HCT116 (cell line): ENCODE measurements around the gene OR4P4. TPM values are rescaled to one million over a fixed set of nuclear protein-coding genes. Genes with fewer than 3 reads are reported as not detected.

Experiments used
- ATAC-seq: fragments of 200-7000 bp; cut with Tn5 transposase; 2 replicates; pipeline ENCODE4 v1.9.1; 2020; ENCODE audit warnings: mild to moderate bottlenecking, moderate library complexity
- BruUV-seq: library from RNA; stranded (reverse); fragments of 400-500 nt; replicated peaks from 2 replicates; lab custom pipeline; 2021; lab: Mats Ljungman, UMichigan
- CTCF ChIA-PET: fragments of 300-600 bp; sonication (Branson Sonifier 250); formaldehyde crosslinking; loops from one replicate; lab custom pipeline; 2021; ENCODE audit warnings: antibody characterized with exemption; lab: Charles Lee
- POLR2A ChIA-PET: fragments of 300-600, 350-600 bp; sonication (Branson Sonifier 250); formaldehyde crosslinking; loops from one replicate; lab custom pipeline; 2021; ENCODE audit warnings: antibody characterized with exemption; lab: Charles Lee
- RAD21 ChIA-PET, 2 experiments: fragments of 300-600 bp; sonication (Branson Sonifier 250); formaldehyde crosslinking; loops; one replicate each; lab custom pipeline; 2023; ENCODE audit warnings: low total read pairs in 2 of 2; ENCODE audit not compliant: uncharacterized antibody in 2 of 2, unreplicated experiment in 2 of 2, low non-redundant PET in 1 of 2; lab: Charles Lee
- DNase-seq: peaks from one replicate; pipeline ENCODE4 v3.0.0-alpha.2; 2010; ENCODE audit warnings: low read depth, low spot score
- H2AFZ ChIP-seq: fragments of 200-600 bp; shearing (Covaris generic), sonication (generic); 2 replicates; pipeline ENCODE4 v1.6.1; 2017; ENCODE audit warnings: low read depth, mixed run types, mixed read lengths, antibody characterized with exemption, low read length; ENCODE audit not compliant: poor library complexity, severe bottlenecking
- H3K27ac ChIP-seq: 2 replicates; pipeline ENCODE4 v1.5.1; 2012; ENCODE audit warnings: low read depth, low read length
- H3K27me3 ChIP-seq: fragments of 200-600 bp; sonication (generic); 2 replicates; pipeline ENCODE4 v1.6.1; 2016; ENCODE audit warnings: mixed run types, low read length, mixed read lengths; ENCODE audit not compliant: insufficient read depth
- H3K36me3 ChIP-seq, 2 experiments: fragments of 200-500 bp in 1 of 2; fragments of 200-600 bp in 1 of 2; sonication (Bioruptor generic) in 1 of 2; sonication (generic) in 1 of 2; 2 replicates each; pipeline versions ENCODE4 v1.5.1 to v1.6.1; 2014 to 2016; ENCODE audit warnings: low read length in 2 of 2, inconsistent platforms in 1 of 2, mixed read lengths in 1 of 2, mixed run types in 1 of 2; ENCODE audit not compliant: insufficient read depth in 2 of 2, control insufficient read depth in 1 of 2
- H3K4me1 ChIP-seq, 2 experiments: fragments of 200-600 bp in 1 of 2; sonication (generic) in 1 of 2; 2 replicates each; pipeline versions ENCODE4 v1.5.1 to v1.6.1; 2012 to 2017; ENCODE audit warnings: low read length in 2 of 2, inconsistent platforms in 1 of 2, mild to moderate bottlenecking in 1 of 2, mixed read lengths in 1 of 2, mixed run types in 1 of 2, moderate library complexity in 1 of 2; ENCODE audit not compliant: insufficient read depth in 2 of 2, control insufficient read depth in 1 of 2
- H3K4me2 ChIP-seq: fragments of 200-600 bp; sonication (generic); 2 replicates; pipeline ENCODE4 v1.6.1; 2017; ENCODE audit warnings: mixed run types, low read length, mixed read lengths
- H3K4me3 ChIP-seq, 2 experiments: fragments of 200-600 bp in 1 of 2; sonication (generic) in 1 of 2; replicated peaks in 1 of 2; 2 replicates each; pipeline ENCODE4 v1.5.1; 2011 to 2016; ENCODE audit warnings: low read length in 2 of 2, control low read depth in 1 of 2, low read depth in 1 of 2, mild to moderate bottlenecking in 1 of 2, mixed read lengths in 1 of 2, mixed run types in 1 of 2
- H3K79me2 ChIP-seq: fragments of 200-600 bp; sonication (generic); 2 replicates; pipeline ENCODE4 v1.6.1; 2017; ENCODE audit warnings: mild to moderate bottlenecking, mixed run types, low read length, moderate library complexity, mixed read lengths; ENCODE audit not compliant: insufficient read depth
- H3K9ac ChIP-seq: fragments of 200-600 bp; sonication (generic); 2 replicates; pipeline ENCODE4 v1.6.1; 2016; ENCODE audit warnings: low read length, mixed read lengths
- H3K9me2 ChIP-seq: fragments of 200-600 bp; sonication (generic), shearing (Covaris generic); 2 replicates; pipeline ENCODE4 v1.6.1; 2017; ENCODE audit warnings: mixed run types, mild to moderate bottlenecking, moderate library complexity; ENCODE audit not compliant: insufficient read depth
- H3K9me3 ChIP-seq, 2 experiments: fragments of 200-500 bp in 1 of 2; fragments of 200-600 bp in 1 of 2; sonication (Bioruptor generic) in 1 of 2; sonication (generic) in 1 of 2; 2 replicates each; pipeline ENCODE4 v1.6.1; 2014 to 2017; ENCODE audit warnings: low read length in 2 of 2, mixed read lengths in 2 of 2, inconsistent platforms in 1 of 2, low read depth in 1 of 2, mild to moderate bottlenecking in 1 of 2, mixed run types in 1 of 2, moderate library complexity in 1 of 2; ENCODE audit not compliant: control insufficient read depth in 1 of 2, insufficient read depth in 1 of 2
- H4K20me1 ChIP-seq: fragments of 200-600 bp; sonication (generic), shearing (Covaris generic); 2 replicates; pipeline ENCODE4 v1.6.1; 2017; ENCODE audit warnings: mixed run types, mild to moderate bottlenecking, moderate library complexity; ENCODE audit not compliant: insufficient read depth
- CBX3 ChIP-seq: IDR thresholded peaks from 2 replicates; pipeline ENCODE4 v1.6.1; 2012; ENCODE audit warnings: low read depth
- ELF1 ChIP-seq: IDR thresholded peaks from 2 replicates; pipeline ENCODE4 v1.6.1; 2012; ENCODE audit warnings: low read depth, borderline replicate concordance
- EZH2 ChIP-seq: fragments of 200-600 bp; sonication (generic); IDR thresholded peaks from 2 replicates; pipeline ENCODE4 v1.6.1; 2017; ENCODE audit warnings: antibody characterized with exemption, mixed run types
- EZH2phosphoT487 ChIP-seq: fragments of 200-600 bp; IDR thresholded peaks from 2 replicates; pipeline ENCODE4 v1.6.1; 2018; ENCODE audit warnings: antibody characterized with exemption, borderline replicate concordance
- JUND ChIP-seq: IDR thresholded peaks from 2 replicates; pipeline ENCODE4 v1.6.1; 2012
- POLR2A ChIP-seq: IDR thresholded peaks from 2 replicates; pipeline ENCODE4 v1.7.0; 2011; ENCODE audit warnings: borderline replicate concordance; ENCODE audit not compliant: insufficient read depth, insufficient read length; ENCODE audit errors: extremely low read depth
- RAD21 ChIP-seq: IDR thresholded peaks from 2 replicates; pipeline ENCODE4 v1.6.1; 2012; ENCODE audit warnings: low read depth, mild to moderate bottlenecking
- SP1 ChIP-seq: IDR thresholded peaks from 2 replicates; pipeline ENCODE4 v1.6.1; 2012; ENCODE audit warnings: low read depth
- YY1 ChIP-seq: IDR thresholded peaks from 2 replicates; pipeline ENCODE4 v1.6.1; 2011; ENCODE audit warnings: low read length, low read depth, moderate library complexity, mild to moderate bottlenecking; ENCODE audit not compliant: insufficient replicate concordance; ENCODE audit errors: extremely low read depth
- ZFX ChIP-seq: fragments of 450-650 bp; IDR thresholded peaks from 2 replicates; pipeline ENCODE4 v1.6.1; 2017
- intact Hi-C: fragments of 100-400 bp; cut with micrococcal nuclease; formaldehyde crosslinking; loops from 2 replicates; pipeline ENCODE4 v1.10.0; 2022
- total RNA-seq: library from RNA; stranded (reverse); gene quantifications from one replicate; pipeline ENCODE4 v1.2.1, GENCODE V29; 2021; ENCODE audit not compliant: unreplicated experiment
- TF ChIP-seq, protein P1 (sequence below): IDR thresholded peaks from 2 replicates; pipeline ENCODE4 v1.6.1; 2012
- TF ChIP-seq, protein P2 (sequence below), 3 experiments: fragments of 200-600 bp in 1 of 3; sonication (generic) in 1 of 3; IDR thresholded peaks in 2 of 3; conservative IDR thresholded peaks in 1 of 3; 2 replicates each; pipeline ENCODE4 v1.5.1; 2012 to 2017; ENCODE audit warnings: low read depth in 2 of 3, low read length in 2 of 3, antibody characterized with exemption in 1 of 3, borderline replicate concordance in 1 of 3, control low read depth in 1 of 3, mild to moderate bottlenecking in 1 of 3, mixed read lengths in 1 of 3, mixed run types in 1 of 3, moderate library complexity in 1 of 3; ENCODE audit not compliant: insufficient read depth in 1 of 3
- TF ChIP-seq, protein P3 (sequence below): IDR thresholded peaks from 2 replicates; pipeline ENCODE4 v1.6.1; 2012; ENCODE audit warnings: low read depth

Gene OR4P4
- total RNA-seq, 1 experiment from 2014 or later: not detected

DNA sequence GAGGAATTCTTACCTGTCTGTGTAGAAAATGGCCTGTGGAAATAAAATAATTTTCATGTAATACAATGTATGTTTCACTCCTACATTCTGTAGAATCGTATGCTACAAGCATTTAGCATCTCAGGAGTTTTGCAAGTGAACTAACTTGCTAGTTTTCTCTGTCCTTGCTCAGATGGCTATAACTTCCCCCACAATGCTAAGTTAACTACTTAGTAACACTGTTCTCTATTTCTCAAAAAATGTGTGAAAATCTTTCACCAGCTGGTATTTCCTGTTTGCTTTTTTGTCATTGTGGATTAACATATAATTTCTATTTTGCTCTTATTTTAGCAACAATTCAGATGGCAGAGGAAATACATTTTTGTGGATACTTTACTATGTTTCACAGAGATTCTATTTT lies 17.6 kb downstream of the OR4P4 start (continued):
- TF ChIP-seq JUND (no peak), CBX3 (no peak), RAD21 (no peak)
- TF ChIP-seq, protein P1, sequence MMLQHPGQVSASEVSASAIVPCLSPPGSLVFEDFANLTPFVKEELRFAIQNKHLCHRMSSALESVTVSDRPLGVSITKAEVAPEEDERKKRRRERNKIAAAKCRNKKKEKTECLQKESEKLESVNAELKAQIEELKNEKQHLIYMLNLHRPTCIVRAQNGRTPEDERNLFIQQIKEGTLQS: no peak

DNA sequence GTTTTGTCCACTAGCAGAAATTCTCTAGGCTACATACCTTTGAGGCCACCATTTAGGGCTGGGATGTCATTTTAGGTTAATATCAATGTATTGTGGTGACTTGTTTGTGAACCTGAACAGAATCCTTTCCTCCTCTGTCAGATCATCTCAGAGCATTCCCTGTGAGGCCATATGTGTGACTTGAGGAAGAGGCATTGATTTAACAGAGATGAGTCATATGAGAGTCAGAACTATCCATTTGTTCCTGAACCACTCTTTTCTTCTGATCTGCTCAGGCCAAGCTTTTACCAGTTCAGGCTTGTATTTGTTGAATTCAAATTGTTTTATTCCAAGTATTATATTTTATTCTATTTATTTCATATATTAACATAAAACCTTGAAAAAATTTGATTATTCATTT lies 20.2 kb downstream of the OR4P4 start:
- no peaks in the 10 kb centered on the region for H3K4me1 ChIP-seq
- DNase-seq (no peak), ATAC-seq (no peak)
- H3K4me2 ChIP-seq: no peak overlapping the region
- ChIA-PET POLR2A (no interaction called here), RAD21 (no interaction called here), CTCF (no interaction called here)
- intact Hi-C loops: no loop called here
- H3K4me3 ChIP-seq: no peak overlapping the region
- no peaks in the 10 kb centered on the region for H4K20me1 ChIP-seq
- no peaks in the 10 kb centered on the region for H3K36me3 ChIP-seq
- H3K27ac ChIP-seq: no peak overlapping the region
- H3K9ac ChIP-seq: no peak overlapping the region
- no TSS peak for BruUV-seq
- TF ChIP-seq ELF1: no peak
- TF ChIP-seq ZFX: no peak
- no peak for TF ChIP-seq SP1
- no peak for TF ChIP-seq JUND
- TF ChIP-seq EZH2: no peak
- TF ChIP-seq POLR2A: no peak
- TF ChIP-seq CBX3: no peak
- no peak for TF ChIP-seq YY1
- TF ChIP-seq, protein P2, sequence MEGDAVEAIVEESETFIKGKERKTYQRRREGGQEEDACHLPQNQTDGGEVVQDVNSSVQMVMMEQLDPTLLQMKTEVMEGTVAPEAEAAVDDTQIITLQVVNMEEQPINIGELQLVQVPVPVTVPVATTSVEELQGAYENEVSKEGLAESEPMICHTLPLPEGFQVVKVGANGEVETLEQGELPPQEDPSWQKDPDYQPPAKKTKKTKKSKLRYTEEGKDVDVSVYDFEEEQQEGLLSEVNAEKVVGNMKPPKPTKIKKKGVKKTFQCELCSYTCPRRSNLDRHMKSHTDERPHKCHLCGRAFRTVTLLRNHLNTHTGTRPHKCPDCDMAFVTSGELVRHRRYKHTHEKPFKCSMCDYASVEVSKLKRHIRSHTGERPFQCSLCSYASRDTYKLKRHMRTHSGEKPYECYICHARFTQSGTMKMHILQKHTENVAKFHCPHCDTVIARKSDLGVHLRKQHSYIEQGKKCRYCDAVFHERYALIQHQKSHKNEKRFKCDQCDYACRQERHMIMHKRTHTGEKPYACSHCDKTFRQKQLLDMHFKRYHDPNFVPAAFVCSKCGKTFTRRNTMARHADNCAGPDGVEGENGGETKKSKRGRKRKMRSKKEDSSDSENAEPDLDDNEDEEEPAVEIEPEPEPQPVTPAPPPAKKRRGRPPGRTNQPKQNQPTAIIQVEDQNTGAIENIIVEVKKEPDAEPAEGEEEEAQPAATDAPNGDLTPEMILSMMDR (IDR thresholded peaks at IDR 0.05 in 2 of 3, conservative IDR thresholded peaks at IDR 0.05 in 1 of 3; ENCODE audit: borderline replicate concordance in 1 of 3, insufficient read depth in 1 of 3, low read depth in 2 of 3, low read length in 2 of 3): no peak
- TF ChIP-seq, protein P3, sequence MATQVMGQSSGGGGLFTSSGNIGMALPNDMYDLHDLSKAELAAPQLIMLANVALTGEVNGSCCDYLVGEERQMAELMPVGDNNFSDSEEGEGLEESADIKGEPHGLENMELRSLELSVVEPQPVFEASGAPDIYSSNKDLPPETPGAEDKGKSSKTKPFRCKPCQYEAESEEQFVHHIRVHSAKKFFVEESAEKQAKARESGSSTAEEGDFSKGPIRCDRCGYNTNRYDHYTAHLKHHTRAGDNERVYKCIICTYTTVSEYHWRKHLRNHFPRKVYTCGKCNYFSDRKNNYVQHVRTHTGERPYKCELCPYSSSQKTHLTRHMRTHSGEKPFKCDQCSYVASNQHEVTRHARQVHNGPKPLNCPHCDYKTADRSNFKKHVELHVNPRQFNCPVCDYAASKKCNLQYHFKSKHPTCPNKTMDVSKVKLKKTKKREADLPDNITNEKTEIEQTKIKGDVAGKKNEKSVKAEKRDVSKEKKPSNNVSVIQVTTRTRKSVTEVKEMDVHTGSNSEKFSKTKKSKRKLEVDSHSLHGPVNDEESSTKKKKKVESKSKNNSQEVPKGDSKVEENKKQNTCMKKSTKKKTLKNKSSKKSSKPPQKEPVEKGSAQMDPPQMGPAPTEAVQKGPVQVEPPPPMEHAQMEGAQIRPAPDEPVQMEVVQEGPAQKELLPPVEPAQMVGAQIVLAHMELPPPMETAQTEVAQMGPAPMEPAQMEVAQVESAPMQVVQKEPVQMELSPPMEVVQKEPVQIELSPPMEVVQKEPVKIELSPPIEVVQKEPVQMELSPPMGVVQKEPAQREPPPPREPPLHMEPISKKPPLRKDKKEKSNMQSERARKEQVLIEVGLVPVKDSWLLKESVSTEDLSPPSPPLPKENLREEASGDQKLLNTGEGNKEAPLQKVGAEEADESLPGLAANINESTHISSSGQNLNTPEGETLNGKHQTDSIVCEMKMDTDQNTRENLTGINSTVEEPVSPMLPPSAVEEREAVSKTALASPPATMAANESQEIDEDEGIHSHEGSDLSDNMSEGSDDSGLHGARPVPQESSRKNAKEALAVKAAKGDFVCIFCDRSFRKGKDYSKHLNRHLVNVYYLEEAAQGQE: no peak
- no peak for TF ChIP-seq EZH2phosphoT487
- no peaks in the 10 kb centered on the region for H3K27me3 ChIP-seq
- peaks cover 11 to 37% of the 10 kb centered on the region in 2 experiments; a peak in 2 of 4 replicates for H3K9me3 ChIP-seq
- H3K79me2 ChIP-seq: no peaks in the 10 kb centered on the region
- H2AFZ ChIP-seq: no peak overlapping the region
- no peaks in the 10 kb centered on the region for H3K9me2 ChIP-seq
